Stimulated activated memory B cell treated with anti-CD40 and anti-IgM and Interleukin-4, amounts not matched to agents 10 μg/mL and 1 μg/mL and 100 μg/mL, for 72 hours (primary cell): ENCODE results near the gene C2CD4B.

Experiments used
- ATAC-seq: fragments of 150-1000 bp; cut with Tn5 transposase; 2 replicates; pipeline ENCODE4 v1.10.0; 2021
- H3K27ac Mint-ChIP-seq: one replicate; pipeline ENCODE4 v1.8.0; 2022; ENCODE audit warnings: mild to moderate bottlenecking, mixed read lengths
- H3K27me3 Mint-ChIP-seq: one replicate; pipeline ENCODE4 v1.8.0; 2022; ENCODE audit warnings: mixed read lengths
- H3K36me3 Mint-ChIP-seq: one replicate; pipeline ENCODE4 v1.8.0; 2022; ENCODE audit warnings: mixed read lengths
- H3K4me1 Mint-ChIP-seq: one replicate; pipeline ENCODE4 v1.8.0; 2022; ENCODE audit warnings: mixed read lengths
- H3K4me3 Mint-ChIP-seq: one replicate; pipeline ENCODE4 v1.8.0; 2022; ENCODE audit warnings: mild to moderate bottlenecking, moderate library complexity, mixed read lengths
- H3K9me3 Mint-ChIP-seq: one replicate; pipeline ENCODE4 v1.8.0; 2022; ENCODE audit warnings: mixed read lengths

C2CD4B gene

GRCh38 chr15:62136911-62137865 is 27.9 kb downstream of the C2CD4B start:
- no peaks in the 10 kb centered on the region for H3K36me3 Mint-ChIP-seq
- H3K27me3 Mint-ChIP-seq: peaks cover 27% of the 10 kb centered on the region
- H3K4me3 Mint-ChIP-seq: no peak overlapping the region
- H3K4me1 Mint-ChIP-seq: no peaks in the 10 kb centered on the region
- H3K27ac Mint-ChIP-seq: no peak overlapping the region
- peaks cover 5% of the 10 kb centered on the region for H3K9me3 Mint-ChIP-seq
- no peak for ATAC-seq

GRCh38 chr15:62135532-62136134 is 29.5 kb downstream of the C2CD4B start:
- H3K27me3 Mint-ChIP-seq: peaks cover 27% of the 10 kb centered on the region
- no peak for ATAC-seq

GRCh38 chr15:62133141-62133540 is 31.9 kb downstream of the C2CD4B start:
- Mint-ChIP-seq H3K27ac (no peak overlapping the region), H3K36me3 (no peaks in the 10 kb centered on the region), H3K4me3 (no peak overlapping the region), H3K9me3 (peaks cover 5% of the 10 kb centered on the region), H3K27me3 (peaks cover 39% of the 10 kb centered on the region), H3K4me1 (no peaks in the 10 kb centered on the region)
- no peak for ATAC-seq

More at GRCh38 chr15:62135532-62136134, 29.5 kb downstream of the C2CD4B start:
- Mint-ChIP-seq H3K9me3 (peaks cover 5% of the 10 kb centered on the region), H3K4me1 (no peaks in the 10 kb centered on the region), H3K4me3 (no peak overlapping the region), H3K36me3 (no peaks in the 10 kb centered on the region), H3K27ac (no peak overlapping the region)

GRCh38 chr15:62128916-62129315 is 36.2 kb downstream of the C2CD4B start:
- no peaks in the 10 kb centered on the region for H3K36me3 Mint-ChIP-seq
- H3K4me1 Mint-ChIP-seq: peaks cover 19% of the 10 kb centered on the region
- H3K27ac Mint-ChIP-seq: no peak overlapping the region
- H3K27me3 Mint-ChIP-seq: peaks cover 12% of the 10 kb centered on the region
- H3K4me3 Mint-ChIP-seq: no peak overlapping the region
- no peak for ATAC-seq
- peaks cover 2% of the 10 kb centered on the region for H3K9me3 Mint-ChIP-seq

- H3K4me1 Mint-ChIP-seq: peaks cover 19% of the 10 kb centered on the region
- H3K36me3 Mint-ChIP-seq: no peaks in the 10 kb centered on the region
- ATAC-seq: no peak
- no peak overlapping the region for H3K27ac Mint-ChIP-seq
- H3K27me3 Mint-ChIP-seq: peaks cover 12% of the 10 kb centered on the region
- H3K4me3 Mint-ChIP-seq: no peak overlapping the region
- H3K9me3 Mint-ChIP-seq: no peaks in the 10 kb centered on the region
These were observed 38.7 kb downstream of the C2CD4B start for GRCh38 chr15:62126364-62126763.

GRCh38 chr15:62125773-62126172 is 39.3 kb downstream of the C2CD4B start:
- no peaks in the 10 kb centered on the region for H3K36me3 Mint-ChIP-seq
- no peak for ATAC-seq

GRCh38 chr15:62124973-62125303 is 40.1 kb downstream of the C2CD4B start:
- Mint-ChIP-seq H3K27ac (no peak overlapping the region), H3K36me3 (no peaks in the 10 kb centered on the region), H3K9me3 (no peaks in the 10 kb centered on the region), H3K4me3 (no peak overlapping the region), H3K27me3 (peaks cover 14% of the 10 kb centered on the region), H3K4me1 (peaks cover 19% of the 10 kb centered on the region)
- no peak for ATAC-seq

More at GRCh38 chr15:62125773-62126172, 39.3 kb downstream of the C2CD4B start:
- Mint-ChIP-seq H3K4me3 (no peak overlapping the region), H3K9me3 (no peaks in the 10 kb centered on the region), H3K4me1 (peaks cover 19% of the 10 kb centered on the region), H3K27ac (no peak overlapping the region), H3K27me3 (peaks cover 12% of the 10 kb centered on the region)

GRCh38 chr15:62124176-62124972 is 40.7 kb downstream of the C2CD4B start:
- H3K36me3 Mint-ChIP-seq: no peaks in the 10 kb centered on the region
- H3K27ac Mint-ChIP-seq: no peak overlapping the region
- no peaks in the 10 kb centered on the region for H3K9me3 Mint-ChIP-seq
- H3K27me3 Mint-ChIP-seq: peaks cover 12% of the 10 kb centered on the region
- ATAC-seq: no peak
- H3K4me1 Mint-ChIP-seq: peaks cover 19% of the 10 kb centered on the region
- no peak overlapping the region for H3K4me3 Mint-ChIP-seq

- peaks cover 19% of the 10 kb centered on the region for H3K4me1 Mint-ChIP-seq
- H3K36me3 Mint-ChIP-seq: no peaks in the 10 kb centered on the region
- no peak overlapping the region for H3K4me3 Mint-ChIP-seq
- H3K9me3 Mint-ChIP-seq: no peaks in the 10 kb centered on the region
- H3K27me3 Mint-ChIP-seq: peaks cover 26% of the 10 kb centered on the region
- ATAC-seq: no peak
- H3K27ac Mint-ChIP-seq: no peak overlapping the region
These were observed 42.8 kb downstream of the C2CD4B start for GRCh38 chr15:62122249-62122648.

- peaks cover 29% of the 10 kb centered on the region for H3K27me3 Mint-ChIP-seq
- H3K27ac Mint-ChIP-seq: no peak overlapping the region
- no peaks in the 10 kb centered on the region for H3K36me3 Mint-ChIP-seq
- H3K4me1 Mint-ChIP-seq: peaks cover 19% of the 10 kb centered on the region
- no peaks in the 10 kb centered on the region for H3K9me3 Mint-ChIP-seq
- no peak overlapping the region for H3K4me3 Mint-ChIP-seq
- ATAC-seq: no peak
These were observed 43.6 kb downstream of the C2CD4B start for GRCh38 chr15:62121273-62122015.

- H3K27me3 Mint-ChIP-seq: peaks cover 36% of the 10 kb centered on the region
- H3K4me1 Mint-ChIP-seq: peaks cover 19% of the 10 kb centered on the region
- no peaks in the 10 kb centered on the region for H3K36me3 Mint-ChIP-seq
- no peak for ATAC-seq
- H3K9me3 Mint-ChIP-seq: no peaks in the 10 kb centered on the region
- no peak overlapping the region for H3K4me3 Mint-ChIP-seq
- no peak overlapping the region for H3K27ac Mint-ChIP-seq
These were observed 44.3 kb downstream of the C2CD4B start for GRCh38 chr15:62120776-62121175.

GRCh38 chr15:62119874-62120273 is 45.2 kb downstream of the C2CD4B start:
- ATAC-seq: no peak
- Mint-ChIP-seq H3K9me3 (no peaks in the 10 kb centered on the region), H3K27ac (no peak overlapping the region), H3K4me1 (peaks cover 10% of the 10 kb centered on the region), H3K27me3 (peaks cover 39% of the 10 kb centered on the region), H3K36me3 (no peaks in the 10 kb centered on the region), H3K4me3 (no peak overlapping the region)

- Mint-ChIP-seq H3K27ac (no peak overlapping the region), H3K4me1 (peaks cover 4% of the 10 kb centered on the region), H3K4me3 (no peak overlapping the region), H3K36me3 (no peaks in the 10 kb centered on the region), H3K9me3 (no peaks in the 10 kb centered on the region), H3K27me3 (peaks cover 39% of the 10 kb centered on the region)
- no peak for ATAC-seq
These were observed 45.7 kb downstream of the C2CD4B start for GRCh38 chr15:62119227-62119864.

GRCh38 chr15:62118520-62119226 is 46.4 kb downstream of the C2CD4B start:
- H3K27ac Mint-ChIP-seq: no peak overlapping the region
- no peak overlapping the region for H3K4me3 Mint-ChIP-seq

More at GRCh38 chr15:62118520-62119226, 46.4 kb downstream of the C2CD4B start:
- H3K4me1 Mint-ChIP-seq: no peaks in the 10 kb centered on the region
- H3K36me3 Mint-ChIP-seq: no peaks in the 10 kb centered on the region
- no peak for ATAC-seq
- no peaks in the 10 kb centered on the region for H3K9me3 Mint-ChIP-seq
- peaks cover 39% of the 10 kb centered on the region for H3K27me3 Mint-ChIP-seq
